ENCODE results near the gene PRKCE.

Gene PRKCE

GRCh38 chr2:45700407-45701013 lies 49.0 kb downstream of the PRKCE start:
- no peak for DNase-seq (ENCODE audit: low read depth)
- H3K4me3 ChIP-seq (ENCODE audit: low read depth, low read length) = no peak overlapping the region
- TF ChIP-seq CTCF (IDR thresholded peaks at IDR 0.05; ENCODE audit: low read depth, low read length, missing control alignments) = no peak

GRCh38 chr2:45705233-45705632 lies 53.8 kb downstream of the PRKCE start:
- no peak overlapping the region for H3K4me3 ChIP-seq (ENCODE audit: low read depth, low read length)
- no peak for TF ChIP-seq CTCF (IDR thresholded peaks at IDR 0.05; ENCODE audit: low read depth, low read length, missing control alignments)
- DNase-seq (ENCODE audit: low read depth) = no peak

- TF ChIP-seq CTCF (IDR thresholded peaks at IDR 0.05; ENCODE audit: low read depth, low read length, missing control alignments) = no peak
- no peak overlapping the region for H3K4me3 ChIP-seq (ENCODE audit: low read depth, low read length)
- DNase-seq (ENCODE audit: low read depth) = no peak
Observed at GRCh38 chr2:45706033-45706432, 54.6 kb downstream of the PRKCE start.

GRCh38 chr2:45707006-45707405 lies 55.5 kb downstream of the PRKCE start:
- no peak for TF ChIP-seq CTCF (IDR thresholded peaks at IDR 0.05; ENCODE audit: low read depth, low read length, missing control alignments)
- no peak for DNase-seq (ENCODE audit: low read depth)
- H3K4me3 ChIP-seq (ENCODE audit: low read depth, low read length) = no peak overlapping the region

- DNase-seq (ENCODE audit: low read depth) = no peak
- TF ChIP-seq CTCF (IDR thresholded peaks at IDR 0.05; ENCODE audit: low read depth, low read length, missing control alignments) = no peak
- no peak overlapping the region for H3K4me3 ChIP-seq (ENCODE audit: low read depth, low read length)
Observed at GRCh38 chr2:45707661-45708060, 56.2 kb downstream of the PRKCE start.

- DNase-seq (ENCODE audit: low read depth) = no peak
- no peak for TF ChIP-seq CTCF (IDR thresholded peaks at IDR 0.05; ENCODE audit: low read depth, low read length, missing control alignments)
- H3K4me3 ChIP-seq (ENCODE audit: low read depth, low read length) = no peak overlapping the region
Observed at GRCh38 chr2:45708501-45708900, 57.0 kb downstream of the PRKCE start.

GRCh38 chr2:45709137-45709536 lies 57.7 kb downstream of the PRKCE start:
- no peak overlapping the region for H3K4me3 ChIP-seq (ENCODE audit: low read depth, low read length)
- no peak for DNase-seq (ENCODE audit: low read depth)
- TF ChIP-seq CTCF (IDR thresholded peaks at IDR 0.05; ENCODE audit: low read depth, low read length, missing control alignments) = no peak
